ENCODE results near the gene TOX3.

TOX3 gene

GRCh38 chr16:52404546-52404945 is 142.4 kb downstream of the TOX3 start:
- Histone ChIP-seq H3K79me2 (ENCODE audit: control insufficient read depth, insufficient read depth, low read length, poor library complexity) (no peaks in the 10 kb centered on the region), H3K36me3 (ENCODE audit: control insufficient read depth in 1 of 2, insufficient read depth in 2 of 2, low read length in 2 of 2) (no peaks in the 10 kb centered on the region), H2BK12ac (ENCODE audit: low read length) (no peak overlapping the region), H4K91ac (ENCODE audit: low read depth, low read length) (no peak overlapping the region), H2BK5ac (ENCODE audit: low read depth, low read length, poor library complexity) (no peak overlapping the region), H3K4me3 (ENCODE audit: low read depth, low read length) (no peak overlapping the region), H3K23ac (ENCODE audit: low read length) (no peak overlapping the region), H3K27me3 (ENCODE audit: insufficient read depth, low read length) (no peaks in the 10 kb centered on the region), H3K9me3 (ENCODE audit: insufficient read depth, low read depth, low read length) (no peaks in the 10 kb centered on the region), H3K4me1 (ENCODE audit: control insufficient read depth in 1 of 2, insufficient read depth in 2 of 2, low read length in 2 of 2) (no peaks in the 10 kb centered on the region), H3K18ac (ENCODE audit: low read length) (no peak overlapping the region), H3K14ac (ENCODE audit: low read length) (no peak overlapping the region), H3K4ac (ENCODE audit: low read depth, low read length) (no peak overlapping the region), H4K12ac (ENCODE audit: low read depth, low read length) (no peak overlapping the region), H3K79me1 (ENCODE audit: low read length) (no peaks in the 10 kb centered on the region), H3K9ac (ENCODE audit: low read length) (no peak overlapping the region), H3K27ac (ENCODE audit: low read depth, low read length) (no peak overlapping the region), H2AK5ac (ENCODE audit: low read length) (no peak overlapping the region), H2AFZ (ENCODE audit: insufficient read depth, low read length, poor library complexity) (no peak overlapping the region), H4K8ac (ENCODE audit: low read depth, low read length) (no peak overlapping the region), H2BK120ac (ENCODE audit: insufficient read depth, low read length, poor library complexity) (no peak overlapping the region), H3K4me2 (ENCODE audit: low read length) (no peak overlapping the region)
- no CpG with 5 or more reads among the region's 2 CpGs for WGBS (ENCODE audit: extremely low coverage, insufficient coverage, insufficient read length)
- DNase-seq = no peak

DNA sequence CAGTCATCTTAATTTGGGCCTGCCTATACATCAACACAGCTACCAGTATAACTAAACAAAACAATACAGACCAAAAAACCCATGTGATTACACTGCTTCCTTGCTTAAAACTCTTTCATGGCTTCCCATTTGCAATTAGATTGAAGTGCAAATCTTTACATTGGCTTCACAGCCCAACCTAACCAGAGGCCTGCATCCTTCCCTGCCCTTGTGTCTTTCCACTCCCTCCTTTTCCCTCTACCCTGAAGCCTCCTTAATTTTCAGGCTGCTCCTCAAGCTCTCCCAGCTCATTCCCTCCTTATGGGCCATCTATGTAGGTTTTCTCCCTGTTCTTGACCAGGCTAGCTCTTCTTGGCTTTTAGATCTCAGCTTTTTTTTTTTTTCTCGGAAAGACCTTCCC is 147.8 kb downstream of the TOX3 start:
- no peak overlapping the region for H4K8ac ChIP-seq (ENCODE audit: low read depth, low read length)
- H3K36me3 ChIP-seq (ENCODE audit: control insufficient read depth in 1 of 2, insufficient read depth in 2 of 2, low read length in 2 of 2) = no peaks in the 10 kb centered on the region
- no peak overlapping the region for H4K91ac ChIP-seq (ENCODE audit: low read depth, low read length)
- no peak overlapping the region for H2AFZ ChIP-seq (ENCODE audit: insufficient read depth, low read length, poor library complexity)
- no peaks in the 10 kb centered on the region for H3K4me1 ChIP-seq (ENCODE audit: control insufficient read depth in 1 of 2, insufficient read depth in 2 of 2, low read length in 2 of 2)
- no peaks in the 10 kb centered on the region for H3K79me1 ChIP-seq (ENCODE audit: low read length)
- H4K12ac ChIP-seq (ENCODE audit: low read depth, low read length) = no peak overlapping the region
- no peak overlapping the region for H2BK5ac ChIP-seq (ENCODE audit: low read depth, low read length, poor library complexity)
- no peaks in the 10 kb centered on the region for H3K79me2 ChIP-seq (ENCODE audit: control insufficient read depth, insufficient read depth, low read length, poor library complexity)
- H3K27ac ChIP-seq (ENCODE audit: low read depth, low read length) = no peak overlapping the region
- DNase-seq = no peak
- no peaks in the 10 kb centered on the region for H3K27me3 ChIP-seq (ENCODE audit: insufficient read depth, low read length)
- H3K14ac ChIP-seq (ENCODE audit: low read length) = no peak overlapping the region
- no peak overlapping the region for H2AK5ac ChIP-seq (ENCODE audit: low read length)
- H3K9me3 ChIP-seq (ENCODE audit: insufficient read depth, low read depth, low read length) = no peaks in the 10 kb centered on the region
- no peak overlapping the region for H3K9ac ChIP-seq (ENCODE audit: low read length)
- no peak overlapping the region for H3K4me2 ChIP-seq (ENCODE audit: low read length)
- H2BK120ac ChIP-seq (ENCODE audit: insufficient read depth, low read length, poor library complexity) = no peak overlapping the region
- H3K4me3 ChIP-seq (ENCODE audit: low read depth, low read length) = no peak overlapping the region
- H3K4ac ChIP-seq (ENCODE audit: low read depth, low read length) = no peak overlapping the region
- H2BK12ac ChIP-seq (ENCODE audit: low read length) = no peak overlapping the region
- no CpG with 5 or more reads among the region's 1 CpG for WGBS (ENCODE audit: extremely low coverage, insufficient coverage, insufficient read length)
- H3K23ac ChIP-seq (ENCODE audit: low read length) = no peak overlapping the region
- no peak overlapping the region for H3K18ac ChIP-seq (ENCODE audit: low read length)

- DNase-seq = no peak
- no peak overlapping the region for H2BK12ac ChIP-seq (ENCODE audit: low read length)
Observed at GRCh38 chr16:52398491-52398960, 148.4 kb downstream of the TOX3 start.

DNA sequence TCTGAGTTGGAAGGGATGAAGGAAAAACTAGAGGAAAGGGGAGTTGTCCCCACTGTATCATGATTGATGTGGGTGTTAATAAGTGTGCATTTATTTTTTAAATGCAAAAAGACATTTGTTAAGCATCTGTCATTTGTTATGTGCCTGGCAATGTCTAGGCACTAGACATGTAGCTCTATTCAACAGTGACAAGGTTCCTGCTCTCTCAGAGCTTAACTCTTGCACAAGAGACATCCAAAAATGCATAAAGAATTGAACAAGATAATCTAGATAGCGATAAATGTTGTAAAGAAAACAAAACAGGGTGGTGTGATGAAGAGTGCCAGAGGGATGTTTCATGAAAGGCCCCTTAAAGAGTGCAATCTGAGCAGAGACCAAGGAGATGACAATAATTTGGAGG is 148.9 kb downstream of the TOX3 start:
- no CpG with 5 or more reads among the region's 1 CpG for WGBS (ENCODE audit: extremely low coverage, insufficient coverage, insufficient read length)
- no peak overlapping the region for H2AFZ ChIP-seq (ENCODE audit: insufficient read depth, low read length, poor library complexity)
- H4K91ac ChIP-seq (ENCODE audit: low read depth, low read length) = no peak overlapping the region
- H3K4me3 ChIP-seq (ENCODE audit: low read depth, low read length) = no peak overlapping the region
- no peak overlapping the region for H3K4me2 ChIP-seq (ENCODE audit: low read length)
- H3K27ac ChIP-seq (ENCODE audit: low read depth, low read length) = no peak overlapping the region
- H3K18ac ChIP-seq (ENCODE audit: low read length) = no peak overlapping the region
- H3K27me3 ChIP-seq (ENCODE audit: insufficient read depth, low read length) = no peaks in the 10 kb centered on the region
- H3K14ac ChIP-seq (ENCODE audit: low read length) = no peak overlapping the region
- no peak overlapping the region for H3K4ac ChIP-seq (ENCODE audit: low read depth, low read length)
- no peak overlapping the region for H2BK5ac ChIP-seq (ENCODE audit: low read depth, low read length, poor library complexity)
- H3K23ac ChIP-seq (ENCODE audit: low read length) = no peak overlapping the region
- no peak overlapping the region for H4K12ac ChIP-seq (ENCODE audit: low read depth, low read length)
- no peak overlapping the region for H3K9ac ChIP-seq (ENCODE audit: low read length)
- no peaks in the 10 kb centered on the region for H3K9me3 ChIP-seq (ENCODE audit: insufficient read depth, low read depth, low read length)
- DNase-seq = peak in 1 of 2 donors; percentile 3
- H2BK12ac ChIP-seq (ENCODE audit: low read length) = no peak overlapping the region
- H2AK5ac ChIP-seq (ENCODE audit: low read length) = no peak overlapping the region
- no peaks in the 10 kb centered on the region for H3K79me2 ChIP-seq (ENCODE audit: control insufficient read depth, insufficient read depth, low read length, poor library complexity)
- no peaks in the 10 kb centered on the region for H3K36me3 ChIP-seq (ENCODE audit: control insufficient read depth in 1 of 2, insufficient read depth in 2 of 2, low read length in 2 of 2)
- H2BK120ac ChIP-seq (ENCODE audit: insufficient read depth, low read length, poor library complexity) = no peak overlapping the region
- H4K8ac ChIP-seq (ENCODE audit: low read depth, low read length) = no peak overlapping the region
- no peaks in the 10 kb centered on the region for H3K4me1 ChIP-seq (ENCODE audit: control insufficient read depth in 1 of 2, insufficient read depth in 2 of 2, low read length in 2 of 2)
- H3K79me1 ChIP-seq (ENCODE audit: low read length) = no peaks in the 10 kb centered on the region

More at GRCh38 chr16:52398491-52398960, 148.4 kb downstream of the TOX3 start:
- no peaks in the 10 kb centered on the region for H3K79me1 ChIP-seq (ENCODE audit: low read length)
- no peak overlapping the region for H3K27ac ChIP-seq (ENCODE audit: low read depth, low read length)
- no peak overlapping the region for H3K23ac ChIP-seq (ENCODE audit: low read length)
- H2BK5ac ChIP-seq (ENCODE audit: low read depth, low read length, poor library complexity) = no peak overlapping the region
- H2AK5ac ChIP-seq (ENCODE audit: low read length) = no peak overlapping the region
- no peak overlapping the region for H4K91ac ChIP-seq (ENCODE audit: low read depth, low read length)
- H4K12ac ChIP-seq (ENCODE audit: low read depth, low read length) = no peak overlapping the region
- H3K9ac ChIP-seq (ENCODE audit: low read length) = no peak overlapping the region
- H3K18ac ChIP-seq (ENCODE audit: low read length) = no peak overlapping the region
- no peaks in the 10 kb centered on the region for H3K79me2 ChIP-seq (ENCODE audit: control insufficient read depth, insufficient read depth, low read length, poor library complexity)
- H3K36me3 ChIP-seq (ENCODE audit: control insufficient read depth in 1 of 2, insufficient read depth in 2 of 2, low read length in 2 of 2) = no peaks in the 10 kb centered on the region
- H2AFZ ChIP-seq (ENCODE audit: insufficient read depth, low read length, poor library complexity) = no peak overlapping the region
- no peak overlapping the region for H4K8ac ChIP-seq (ENCODE audit: low read depth, low read length)
- no peaks in the 10 kb centered on the region for H3K4me1 ChIP-seq (ENCODE audit: control insufficient read depth in 1 of 2, insufficient read depth in 2 of 2, low read length in 2 of 2)
- H3K4ac ChIP-seq (ENCODE audit: low read depth, low read length) = no peak overlapping the region
- no peak overlapping the region for H3K14ac ChIP-seq (ENCODE audit: low read length)
- no peaks in the 10 kb centered on the region for H3K27me3 ChIP-seq (ENCODE audit: insufficient read depth, low read length)
- no CpG with 5 or more reads among the region's 3 CpGs for WGBS (ENCODE audit: extremely low coverage, insufficient coverage, insufficient read length)
- no peak overlapping the region for H3K4me2 ChIP-seq (ENCODE audit: low read length)
- no peak overlapping the region for H2BK120ac ChIP-seq (ENCODE audit: insufficient read depth, low read length, poor library complexity)
- no peak overlapping the region for H3K4me3 ChIP-seq (ENCODE audit: low read depth, low read length)
- H3K9me3 ChIP-seq (ENCODE audit: insufficient read depth, low read depth, low read length) = no peaks in the 10 kb centered on the region
